HG03575 (cell line): ENCODE results near the gene POLR2L.

ENCODE experiments used
- ATAC-seq: cut with Tn5 transposase; IDR thresholded peaks from one replicate; pipeline ENCODE4 v1.9.1; 2021; ENCODE audit not compliant: unreplicated experiment, insufficient number of reproducible peaks, low FRiP score; ENCODE audit errors: extremely low read depth

POLR2L gene

DNA sequence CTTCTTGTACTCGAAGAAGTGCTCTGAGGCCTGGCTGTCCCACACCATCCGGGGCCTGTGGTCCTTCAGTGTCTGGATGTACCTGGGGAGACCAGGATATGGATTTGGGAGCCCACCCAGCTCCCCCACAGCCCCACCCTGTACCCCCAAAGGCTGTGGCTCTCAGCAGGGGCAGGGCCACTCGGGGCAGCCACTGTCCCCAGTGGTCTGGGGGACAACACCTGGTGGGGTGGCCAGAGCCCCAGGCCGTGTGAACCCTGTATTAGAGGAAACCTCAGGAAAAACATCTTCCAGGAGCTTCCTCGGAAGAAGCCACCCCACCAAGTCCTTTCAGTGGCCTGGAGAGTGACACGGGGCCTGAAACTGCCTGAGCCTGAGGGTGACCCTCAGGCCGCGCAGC lies 28.1 kb upstream of the POLR2L start:
- no peak for ATAC-seq

DNA sequence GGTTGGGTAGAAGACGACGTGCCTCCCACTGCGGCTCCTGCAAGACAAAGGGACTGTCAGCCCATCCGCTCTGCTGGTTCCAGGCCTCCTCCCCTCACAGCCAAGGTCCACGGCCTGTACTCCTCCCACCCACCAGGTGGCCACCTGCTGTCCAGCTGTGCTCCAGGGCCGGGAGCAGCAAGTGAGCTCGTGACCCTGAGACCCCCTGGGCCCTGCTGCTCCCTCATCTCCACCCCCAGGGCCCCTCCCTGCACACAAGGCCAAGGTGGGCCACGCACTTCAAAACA lies 27.7 kb upstream of the POLR2L start:
- ATAC-seq, result no peak

- no peak for ATAC-seq
Measured at GRCh38 chr11:869399-870126, 27.2 kb upstream of the POLR2L start.

DNA sequence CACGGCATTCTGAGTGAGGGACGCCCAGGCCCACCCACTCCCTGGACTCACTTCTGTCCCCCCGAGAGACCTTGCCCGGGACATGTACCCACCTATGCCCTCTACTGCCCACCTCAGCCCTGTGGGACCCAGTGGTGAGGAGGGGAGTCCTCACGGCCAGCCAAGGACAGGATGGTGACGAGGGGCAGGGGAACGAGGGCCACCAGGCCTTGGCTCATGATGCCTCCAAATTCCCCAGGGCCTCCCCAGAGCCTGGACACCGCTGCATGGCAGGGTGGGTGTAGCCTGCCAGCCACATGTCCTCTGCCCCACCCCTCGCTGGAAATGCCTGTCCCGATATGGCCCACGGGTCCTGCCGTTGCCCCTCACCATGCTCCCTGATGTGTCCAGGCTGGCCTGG lies 26.5 kb upstream of the POLR2L start:
- no peak for ATAC-seq

DNA sequence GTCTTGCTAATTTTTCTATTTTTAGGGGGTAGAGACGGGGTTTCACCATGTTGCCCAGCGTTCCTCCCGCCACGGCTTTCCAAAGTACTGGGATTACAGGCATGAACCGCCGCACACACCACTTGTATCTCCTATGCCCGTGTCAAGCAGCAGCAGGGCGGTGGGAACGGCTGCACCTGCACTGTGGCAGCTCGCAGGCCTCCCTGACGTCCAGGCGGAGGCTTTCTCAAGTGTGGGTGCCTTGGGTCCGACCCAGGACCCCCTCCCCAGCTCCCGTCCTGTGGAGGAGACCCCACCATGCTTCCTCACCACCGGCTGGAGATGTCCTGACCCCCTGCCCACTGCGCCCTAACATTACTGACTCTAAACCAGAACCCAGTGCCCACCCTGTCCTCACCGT lies 26.1 kb upstream of the POLR2L start:
- no peak for ATAC-seq

- ATAC-seq, result no peak
Measured at GRCh38 chr11:867856-868358, 25.6 kb upstream of the POLR2L start.

DNA sequence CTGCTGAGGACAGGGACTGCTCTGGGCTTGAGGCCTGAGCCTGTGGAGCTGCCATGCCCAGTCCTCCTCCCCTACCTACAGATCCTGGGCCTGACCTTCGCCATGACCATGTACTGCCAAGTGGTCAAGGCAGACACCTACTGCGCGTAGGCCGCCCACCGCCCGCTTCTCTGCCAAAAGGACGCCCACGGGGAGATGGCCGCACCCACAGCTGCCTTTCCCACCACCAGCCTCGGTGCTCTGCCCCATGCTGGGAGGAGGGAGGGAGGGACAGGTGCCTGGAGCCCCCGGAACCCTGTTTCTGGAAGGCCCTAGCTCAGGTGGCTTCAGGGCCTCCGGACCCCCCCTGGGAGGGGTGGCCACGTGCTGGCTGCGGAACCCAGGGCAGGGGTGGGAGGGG lies 24.2 kb upstream of the POLR2L start:
- ATAC-seq, result no peak

- ATAC-seq, result no peak
Measured at GRCh38 chr11:865462-866430, 23.4 kb upstream of the POLR2L start.

DNA sequence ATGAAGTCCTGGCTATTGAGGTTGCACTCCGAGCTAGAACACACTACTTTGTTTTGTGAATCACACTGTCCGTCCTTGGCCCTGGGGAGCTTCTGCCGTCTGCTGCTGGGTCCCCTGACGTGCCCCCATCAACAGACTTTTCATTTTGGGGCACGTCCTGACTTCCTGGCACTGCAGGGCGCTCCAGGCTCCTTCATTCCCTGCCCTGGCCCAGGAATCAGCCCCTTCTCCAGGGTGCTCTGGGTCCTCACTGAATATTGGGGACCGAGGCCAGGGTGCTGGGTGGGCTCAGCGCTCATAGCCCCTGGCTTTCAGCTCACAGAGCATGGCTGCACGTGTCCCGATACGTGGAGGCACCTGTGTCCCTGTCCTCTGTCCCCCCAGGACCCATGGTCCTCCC lies 22.6 kb upstream of the POLR2L start:
- no peak for ATAC-seq

GRCh38 chr11:863910-864827 lies 21.8 kb upstream of the POLR2L start:
- no peak for ATAC-seq

DNA sequence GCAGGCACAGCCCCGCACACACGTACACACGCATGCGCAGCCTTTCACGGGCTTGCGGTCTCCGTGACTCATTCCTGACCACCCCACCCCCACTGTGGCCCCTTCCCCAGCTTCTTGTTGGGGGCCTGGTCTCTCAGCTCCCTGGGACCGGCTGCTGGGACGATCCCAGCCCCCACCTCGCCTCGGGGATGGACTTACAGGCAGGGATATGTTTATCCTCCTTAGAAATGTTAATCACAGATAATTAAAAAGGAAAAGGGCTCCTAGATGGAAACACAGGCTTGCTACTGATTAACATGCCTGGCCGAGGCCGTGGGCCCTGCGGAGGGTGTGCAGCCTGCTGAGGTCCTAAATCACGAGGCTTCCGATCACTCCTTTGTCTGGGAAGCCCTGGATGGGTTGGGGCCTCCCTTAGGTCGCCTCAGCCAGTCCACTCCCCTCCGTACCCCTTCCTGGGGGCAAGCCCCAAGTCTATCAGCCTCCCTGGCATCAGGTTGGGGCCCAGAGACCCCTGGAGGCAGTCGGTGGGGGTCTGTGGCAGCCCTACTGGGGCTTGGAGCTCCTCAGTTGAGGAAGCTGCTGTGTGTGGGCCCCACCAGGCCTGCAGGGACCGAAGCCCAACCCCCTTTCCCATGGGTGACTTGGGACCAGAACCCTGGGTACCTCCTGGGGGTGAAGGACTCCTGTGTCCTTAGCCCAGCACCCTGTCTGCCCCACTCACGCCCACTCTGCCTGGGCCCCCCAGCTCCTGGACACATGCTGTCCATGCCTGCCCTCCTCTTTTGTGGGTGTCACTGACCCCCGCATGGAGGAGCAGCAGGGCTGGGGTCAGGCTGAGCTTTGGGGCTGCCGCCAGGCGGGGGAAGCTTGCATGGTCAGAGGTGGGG lies 20.9 kb upstream of the POLR2L start:
- no peak for ATAC-seq

DNA sequence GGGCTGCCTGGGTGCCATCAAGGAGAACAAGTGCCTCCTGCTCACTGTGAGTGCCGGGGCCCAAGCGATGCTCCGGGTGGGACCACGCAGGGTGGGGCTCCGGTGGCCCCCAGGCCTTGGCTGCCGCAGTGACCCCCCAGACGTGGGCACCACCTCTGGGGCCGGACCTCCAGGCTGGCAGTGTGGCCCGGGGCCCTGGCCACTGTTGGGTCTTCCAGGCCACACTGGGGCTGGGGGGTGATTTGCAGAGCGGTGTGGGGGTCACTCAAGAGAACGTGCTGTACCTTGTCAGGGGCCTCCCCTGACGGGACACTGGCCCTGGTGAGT lies 20.3 kb upstream of the POLR2L start:
- ATAC-seq, result no peak

DNA sequence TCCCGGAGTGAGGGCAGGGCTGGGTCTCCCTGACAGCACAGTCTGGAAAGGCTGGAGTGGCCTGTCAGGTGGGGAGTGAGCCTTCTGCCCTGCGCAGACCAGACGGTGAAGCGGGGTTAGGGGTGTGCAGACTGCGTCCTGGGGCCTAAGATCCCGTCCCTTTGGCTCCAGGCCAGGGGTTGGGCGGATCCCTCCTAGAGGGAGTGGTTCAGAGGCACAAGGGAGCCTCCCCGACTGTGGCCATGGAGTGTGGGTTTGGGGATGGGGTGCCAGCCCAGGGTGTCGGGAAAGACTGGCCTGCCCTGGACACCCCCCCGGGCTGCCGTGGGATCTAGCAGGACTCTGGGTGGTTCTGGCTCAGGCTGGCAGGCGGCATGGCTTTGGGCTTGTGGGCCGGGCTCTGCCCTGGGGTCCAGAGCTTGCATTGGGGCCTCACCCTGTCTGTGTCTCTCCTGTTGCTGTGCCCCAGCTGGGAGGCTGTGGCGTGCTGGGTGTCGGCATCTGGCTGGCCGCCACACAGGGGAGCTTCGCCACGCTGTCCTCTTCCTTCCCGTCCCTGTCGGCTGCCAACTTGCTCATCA lies 19.8 kb upstream of the POLR2L start:
- no peak for ATAC-seq

- ATAC-seq, result no peak
Measured at GRCh38 chr11:861105-861479, 18.8 kb upstream of the POLR2L start.

DNA sequence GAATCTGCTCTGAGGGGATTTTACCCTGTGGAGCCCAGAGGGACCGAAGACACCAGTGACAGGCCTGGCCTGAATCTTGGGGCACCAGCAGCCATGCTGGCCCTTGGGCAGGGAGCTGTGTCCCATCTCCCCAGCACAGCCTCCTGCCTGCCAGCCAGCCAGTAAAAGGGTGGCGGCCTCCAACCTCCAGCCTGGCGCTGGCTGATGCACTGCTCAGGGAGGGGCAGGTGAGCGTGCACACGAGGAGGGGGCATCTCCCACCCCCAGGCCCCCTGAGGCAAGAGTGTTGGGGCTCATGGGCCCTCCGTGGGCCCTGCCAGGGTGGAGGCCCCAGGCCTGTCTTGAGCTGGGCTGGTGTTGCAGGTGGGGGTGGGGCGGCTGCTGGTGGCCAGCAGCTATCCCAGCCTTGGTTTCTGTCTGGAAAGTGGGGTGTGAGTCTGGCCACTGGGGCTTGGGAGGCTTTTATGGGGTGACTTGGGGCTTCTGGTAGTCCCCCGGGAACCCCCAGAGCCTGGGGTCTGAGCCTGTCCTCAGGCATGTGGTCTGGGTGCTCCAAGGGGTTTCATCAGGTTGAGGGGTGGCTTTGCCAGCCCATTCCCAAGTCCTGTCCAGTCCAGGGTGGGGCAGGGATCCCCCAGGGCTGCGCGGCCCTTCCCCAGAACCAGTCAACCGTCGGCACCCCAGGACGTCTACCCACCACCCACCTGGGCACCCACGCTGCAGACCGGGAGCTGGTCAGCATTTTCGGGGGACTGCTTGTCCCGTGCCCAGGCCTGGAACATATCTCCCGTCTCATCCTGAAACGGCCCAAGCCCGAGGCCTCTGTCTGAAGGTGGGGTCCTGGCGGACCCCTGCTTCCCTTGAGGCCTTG lies 18.1 kb upstream of the POLR2L start:
- no peak for ATAC-seq

GRCh38 chr11:859394-860131 lies 17.2 kb upstream of the POLR2L start:
- no peak for ATAC-seq
